HG03575 (cell line): ENCODE measurements around the gene PRLR.

ENCODE experiments used
- ATAC-seq: cut with Tn5 transposase; IDR thresholded peaks from one replicate; pipeline ENCODE4 v1.9.1; 2021; ENCODE audit not compliant: unreplicated experiment, insufficient number of reproducible peaks, low FRiP score; ENCODE audit errors: extremely low read depth

PRLR gene

DNA sequence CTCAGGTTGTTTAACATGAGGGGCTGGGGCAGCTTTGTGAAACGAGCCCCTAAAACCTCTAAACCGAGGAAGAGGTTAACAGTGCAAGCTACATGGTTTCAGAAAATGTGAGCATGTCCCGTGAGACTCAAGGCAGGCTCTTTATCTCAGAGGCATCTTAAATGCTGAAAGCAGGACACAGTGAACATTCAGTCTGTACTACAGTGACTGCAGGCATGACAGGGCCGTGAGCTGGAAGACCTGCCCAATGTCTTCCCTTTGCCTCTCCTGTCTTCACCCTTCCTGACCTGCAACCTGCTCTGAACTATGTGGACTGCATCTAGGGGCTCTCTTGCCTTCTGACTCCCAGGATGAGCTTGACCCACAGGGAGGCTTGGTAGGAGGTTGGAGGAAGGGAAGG, 58.3 kb downstream of the PRLR start:
- no peak for ATAC-seq

DNA sequence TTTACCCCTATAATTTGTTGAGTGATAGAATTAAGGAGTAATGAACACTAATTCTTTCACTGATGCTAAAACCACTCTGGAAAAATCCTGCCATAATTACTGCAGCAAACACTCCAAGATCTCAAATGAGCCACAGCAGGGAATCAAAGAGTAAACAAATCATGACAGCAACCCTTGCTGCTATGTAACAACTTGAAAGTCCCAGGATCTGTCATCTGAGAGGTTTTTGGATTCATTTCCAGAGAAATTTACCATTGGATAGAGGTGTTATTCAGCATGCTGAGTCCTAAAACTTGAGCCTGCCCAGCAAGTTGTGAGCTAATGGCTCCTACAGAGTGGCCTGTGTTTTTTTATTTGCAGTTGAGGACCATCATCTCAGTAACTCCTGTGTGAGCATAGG, 59.2 kb downstream of the PRLR start:
- ATAC-seq: no peak

DNA sequence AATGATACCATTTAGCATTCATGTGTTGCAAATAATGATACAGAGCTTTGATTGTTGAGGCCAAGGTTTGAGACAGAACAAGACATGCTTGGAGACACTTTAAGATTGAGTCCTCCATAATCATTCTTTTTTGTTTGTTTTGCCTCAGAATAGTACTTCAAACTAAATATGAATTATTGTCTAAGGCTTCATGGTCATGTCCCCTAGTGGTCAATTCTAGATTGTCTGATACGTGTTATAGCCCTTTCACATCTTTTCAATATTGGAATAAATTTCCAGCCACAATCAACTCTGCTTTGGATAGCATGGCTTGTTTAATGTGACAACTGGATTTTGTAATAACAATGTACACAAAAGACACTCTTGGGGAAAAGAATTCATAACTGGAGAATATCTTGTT, 64.2 kb downstream of the PRLR start:
- ATAC-seq: no peak

DNA sequence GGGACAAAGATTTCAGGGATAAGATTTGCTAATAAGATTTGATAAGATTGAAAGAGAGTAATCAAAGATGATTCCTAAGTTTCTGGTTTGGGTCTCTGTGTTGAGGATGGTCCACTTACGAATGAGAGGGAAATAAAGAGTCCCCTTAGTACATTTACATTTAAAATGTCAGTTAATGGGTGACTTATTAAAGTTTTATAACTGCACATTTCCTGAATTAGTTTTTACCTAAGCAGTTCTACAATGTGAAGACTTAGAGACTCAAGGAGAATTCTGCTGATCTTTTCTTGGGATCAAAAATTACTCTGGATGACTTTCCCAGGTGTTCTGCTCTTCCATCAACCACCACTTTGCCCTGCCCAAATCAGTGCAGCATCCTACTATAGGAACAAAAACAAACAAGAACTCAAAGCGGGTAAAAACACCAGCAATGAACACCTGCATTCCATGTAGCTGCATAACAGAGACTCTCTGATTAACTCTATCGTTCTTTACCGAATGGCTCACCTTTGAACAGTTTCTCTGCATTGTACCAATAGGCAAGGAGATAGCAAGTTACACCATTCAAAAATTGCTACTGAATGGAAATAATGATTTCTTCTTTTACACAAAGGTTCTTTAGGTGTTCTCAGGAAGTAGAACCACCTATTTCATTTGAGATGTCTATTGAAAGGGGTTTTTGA, 65.3 kb downstream of the PRLR start:
- ATAC-seq: no peak

DNA sequence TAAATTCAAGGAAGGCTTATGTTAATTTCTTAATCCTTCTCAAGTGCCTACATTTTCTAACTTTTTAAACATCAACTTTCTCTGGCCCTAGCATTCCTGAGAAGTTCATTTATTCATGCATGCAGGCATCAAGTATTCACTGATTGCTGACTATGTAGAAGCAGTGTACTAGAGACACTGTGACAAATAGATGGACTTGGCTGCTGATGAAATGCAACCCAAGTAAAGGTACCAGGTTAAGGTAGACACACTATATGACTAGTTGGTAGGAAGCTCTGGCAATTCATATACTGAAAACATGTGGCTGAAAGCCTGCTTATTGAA, 66.6 kb downstream of the PRLR start:
- no peak for ATAC-seq

DNA sequence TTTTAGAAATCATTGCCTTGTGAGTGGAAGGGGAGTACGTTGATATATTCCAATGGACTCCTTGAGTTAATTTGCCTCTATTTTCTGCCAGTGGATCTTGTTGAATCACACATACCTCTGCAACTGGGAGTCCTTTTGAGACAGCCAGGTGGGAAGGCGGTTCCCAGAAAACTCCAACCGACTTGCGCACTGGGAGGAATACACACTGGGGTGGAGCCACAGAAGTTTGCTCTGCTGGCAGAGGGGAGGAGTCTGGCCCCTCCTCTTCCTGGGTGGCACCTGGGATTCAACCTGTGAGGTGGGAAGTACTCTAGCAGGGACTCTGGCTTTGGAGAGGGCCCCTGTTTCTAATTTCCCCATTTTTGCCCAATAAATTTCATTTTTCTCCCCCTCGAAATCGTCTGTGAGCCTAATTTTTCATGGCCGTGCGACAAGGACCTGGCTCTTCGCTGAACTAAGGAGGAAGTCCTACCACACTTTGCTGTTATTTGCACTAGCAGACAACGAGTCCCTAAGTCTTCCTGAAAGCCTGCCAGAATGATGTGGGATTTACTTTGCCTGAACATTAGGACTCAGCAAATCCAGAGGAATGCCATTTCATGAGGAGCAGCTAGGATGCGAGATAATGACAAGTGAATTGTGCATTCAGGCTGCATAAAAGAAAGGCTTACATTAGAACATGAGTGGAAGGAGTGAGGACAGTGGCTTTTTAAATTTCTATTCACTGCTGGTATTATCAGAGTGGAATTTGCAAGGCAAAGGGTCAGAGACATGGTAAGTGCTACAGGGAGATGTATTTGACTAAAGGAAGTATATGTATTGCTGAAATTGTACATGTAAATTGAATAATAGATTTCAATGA, 67.2 kb downstream of the PRLR start:
- no peak for ATAC-seq

DNA sequence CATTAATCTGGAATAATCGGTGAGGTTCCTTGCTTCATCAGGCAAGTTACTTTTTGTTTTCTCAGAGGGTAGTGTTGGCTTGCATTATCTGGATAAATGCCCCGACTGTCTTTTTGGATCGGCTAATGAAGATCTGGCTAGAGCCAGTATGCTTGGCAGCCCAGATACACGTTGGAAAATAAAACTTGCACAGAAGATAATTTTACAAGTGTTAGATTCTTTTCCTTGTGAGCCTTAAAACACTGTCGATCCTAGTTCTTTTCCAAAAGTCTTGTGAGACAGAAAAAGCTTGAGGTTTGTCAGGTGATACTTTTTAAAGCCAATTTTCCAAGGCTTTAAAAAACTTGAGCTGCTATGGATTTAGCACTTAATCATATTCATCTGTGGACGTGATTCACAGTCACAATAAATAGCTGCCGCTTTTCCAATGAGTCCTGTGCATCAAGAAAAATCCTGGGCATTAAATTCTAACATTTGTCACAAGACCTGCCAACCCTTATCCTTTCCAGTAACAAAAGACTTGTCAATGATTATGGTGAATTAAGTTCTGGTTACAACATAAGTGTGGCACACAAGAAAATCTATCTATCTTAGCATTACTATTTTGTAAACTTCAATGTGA, 68.5 kb downstream of the PRLR start:
- no peak for ATAC-seq

DNA sequence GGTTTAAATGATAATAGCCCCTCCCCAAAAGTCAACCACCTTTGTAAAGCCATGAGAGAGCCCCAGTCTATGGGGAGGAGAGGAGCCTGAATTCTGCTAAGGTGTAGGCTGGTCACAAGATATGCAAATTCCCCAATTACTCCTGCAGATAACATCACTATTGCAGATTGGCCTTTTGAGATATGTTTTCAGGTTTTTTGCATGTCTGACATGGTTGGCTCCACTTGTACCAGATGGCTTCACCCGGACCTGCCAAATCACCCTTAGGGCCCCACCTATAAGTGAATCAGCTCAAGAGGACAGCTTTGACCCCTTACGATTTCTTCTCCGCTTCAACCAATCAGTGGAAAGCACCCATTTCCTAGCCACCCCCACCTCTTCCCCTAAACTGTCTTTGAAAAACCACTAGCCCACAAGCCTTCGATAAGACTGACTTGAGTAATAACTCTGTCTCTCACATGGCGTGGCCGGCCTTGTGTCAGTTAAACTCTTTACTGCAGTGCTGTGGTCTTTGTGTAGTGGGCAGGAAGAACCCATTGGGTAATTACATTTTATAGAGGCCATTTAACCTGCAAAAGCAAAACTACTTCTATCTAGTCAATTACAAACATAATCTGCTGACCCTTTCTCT, 69.7 kb downstream of the PRLR start:
- no peak for ATAC-seq

DNA sequence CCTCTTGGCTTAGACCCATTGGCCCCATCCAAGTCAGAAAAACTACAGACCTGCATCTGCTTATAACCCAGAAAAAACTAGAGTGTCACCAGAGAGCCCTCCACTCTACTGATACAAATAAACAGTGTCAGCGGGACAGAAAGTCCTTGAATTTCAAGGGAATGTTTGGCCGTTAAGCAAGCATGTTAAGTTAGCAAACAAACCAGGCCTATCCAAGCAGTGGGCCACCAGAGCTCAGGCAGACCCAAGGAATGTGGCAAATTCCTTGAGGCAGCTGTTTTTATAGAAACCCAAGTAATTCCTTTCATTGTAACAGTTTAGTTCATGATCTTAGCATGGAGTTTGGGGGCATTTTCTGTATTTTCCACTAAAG, 70.9 kb downstream of the PRLR start:
- ATAC-seq: no peak

DNA sequence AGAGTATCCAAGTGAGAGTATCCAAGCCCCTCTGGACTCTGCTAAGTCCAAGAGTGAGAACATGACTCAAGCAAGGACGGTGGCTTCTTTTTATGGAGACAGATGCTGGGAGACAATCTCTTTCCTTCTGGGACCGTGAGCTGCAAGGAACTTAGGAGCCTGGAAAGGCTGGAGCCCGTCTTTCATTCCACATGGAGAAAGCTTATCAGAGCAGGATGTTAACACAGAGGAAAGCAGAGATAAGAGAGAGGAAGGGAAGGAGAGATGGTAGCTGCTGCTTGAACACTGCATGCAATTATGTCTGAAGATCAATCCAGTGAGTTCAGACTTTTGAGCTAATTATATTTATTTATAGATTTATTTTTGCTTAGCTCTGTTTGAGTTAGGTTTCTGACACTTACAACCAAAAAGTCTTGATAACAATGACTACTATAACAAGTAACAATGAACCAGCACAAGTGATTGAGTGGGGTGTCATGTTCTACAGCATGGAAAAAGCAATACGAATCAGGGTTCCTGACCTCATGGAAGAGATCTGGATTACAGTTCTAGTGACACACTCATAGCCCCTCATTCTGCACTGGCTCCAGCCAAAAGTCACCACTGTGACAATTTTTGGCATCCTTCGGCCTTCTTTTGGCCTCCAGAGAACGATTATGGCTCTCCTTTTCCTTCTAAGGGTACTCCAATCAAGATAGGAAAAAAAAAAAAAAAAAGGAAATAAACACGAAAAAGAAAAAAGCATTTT, 71.5 kb downstream of the PRLR start:
- no peak for ATAC-seq

DNA sequence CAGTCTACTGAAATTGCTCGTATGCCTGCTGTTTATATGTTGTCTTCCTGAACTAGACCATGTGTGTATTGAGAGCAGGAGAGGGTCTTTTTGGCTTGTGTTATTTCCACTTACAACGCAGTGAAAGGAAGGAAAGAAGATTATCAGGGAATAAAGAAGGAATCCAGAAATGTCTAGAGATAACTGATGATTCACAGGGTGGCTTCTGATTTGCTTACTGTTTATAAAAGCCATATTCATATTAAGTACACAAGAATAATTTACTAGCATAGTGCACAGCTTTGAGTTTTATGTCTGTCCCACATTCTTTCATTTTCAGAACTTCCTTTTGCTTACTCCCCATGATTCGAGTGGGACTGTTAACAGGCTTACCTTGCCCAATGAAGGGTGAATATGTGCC, 72.1 kb downstream of the PRLR start:
- no peak for ATAC-seq

DNA sequence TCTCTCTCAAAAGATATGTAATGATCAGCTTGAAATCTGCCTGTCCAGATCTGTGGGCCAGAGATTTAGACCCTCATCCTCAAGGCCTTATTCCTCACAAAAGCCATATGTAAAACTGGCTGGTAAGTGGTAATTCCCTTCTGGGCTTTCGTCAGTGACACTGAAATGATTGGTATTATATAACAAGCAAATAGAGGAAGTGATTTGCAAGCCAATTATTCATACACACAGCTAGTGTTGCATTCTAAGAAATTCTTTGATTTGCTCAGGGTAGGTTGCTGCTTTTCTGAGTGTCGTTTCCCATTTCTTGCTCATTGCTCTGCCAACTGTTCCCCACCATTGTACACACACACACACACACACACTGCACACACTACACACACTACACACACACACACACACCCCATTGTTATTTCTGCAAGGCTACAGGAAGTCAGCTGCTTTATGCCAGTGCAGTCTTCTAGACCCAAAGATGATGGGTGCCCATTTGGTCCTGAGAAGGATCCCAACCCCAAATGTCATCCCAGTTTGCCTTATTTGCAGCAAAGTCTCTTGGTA, 76.8 kb downstream of the PRLR start:
- ATAC-seq: no peak

DNA sequence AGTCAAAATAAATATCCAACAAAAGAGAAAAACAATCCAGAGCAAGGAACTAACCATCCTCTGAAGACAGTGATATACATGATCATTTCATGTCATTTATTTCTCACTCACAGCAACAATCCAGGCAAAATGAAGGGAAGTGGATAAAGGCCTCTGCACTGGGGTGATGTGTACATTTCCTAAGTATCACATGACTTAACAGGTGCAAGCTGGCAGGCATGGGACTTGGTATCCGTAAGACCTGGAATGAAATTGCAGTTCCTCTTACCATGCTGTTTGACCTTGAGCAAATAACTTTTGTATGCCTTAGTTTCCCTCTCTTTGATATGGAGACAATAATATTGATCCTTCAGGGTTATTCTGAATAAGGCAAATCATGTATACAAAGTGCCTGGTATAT, 77.6 kb downstream of the PRLR start:
- no peak for ATAC-seq

DNA sequence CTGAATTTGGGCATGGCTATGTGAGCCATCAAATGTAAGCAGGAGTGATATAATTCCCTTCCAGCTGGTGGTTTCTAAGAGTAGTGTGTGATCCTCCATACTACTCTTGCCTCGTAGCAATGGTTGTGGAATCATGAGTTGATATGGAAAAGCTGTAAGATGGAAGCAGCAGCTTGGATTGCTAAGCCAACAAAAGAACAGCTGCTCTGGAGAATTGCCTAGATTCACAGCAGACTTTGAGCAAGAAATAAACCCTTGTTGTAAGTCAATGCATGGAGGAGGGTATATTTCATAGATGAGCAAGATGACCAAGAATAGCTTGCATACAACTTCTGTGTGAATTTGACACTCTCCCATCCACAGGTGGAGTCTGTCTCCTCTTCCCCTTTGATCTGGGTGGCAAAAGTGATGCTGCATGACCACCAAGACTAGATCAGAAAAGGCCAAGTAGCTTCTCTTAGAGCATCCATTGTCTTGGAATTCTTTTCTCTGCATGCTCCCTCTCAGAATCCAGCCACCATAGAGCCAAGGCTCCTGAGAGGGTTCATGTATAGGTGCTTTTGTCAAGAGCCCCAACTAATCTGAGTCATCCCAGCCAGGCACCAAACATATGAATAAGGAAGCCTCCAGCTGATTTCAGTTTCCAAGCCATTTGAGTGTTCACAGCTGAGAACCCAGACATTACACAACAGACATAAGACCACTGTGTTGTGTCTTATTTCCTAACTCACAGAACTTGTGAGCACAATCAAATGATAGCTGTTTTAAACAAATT, 79.0 kb downstream of the PRLR start:
- no peak for ATAC-seq

DNA sequence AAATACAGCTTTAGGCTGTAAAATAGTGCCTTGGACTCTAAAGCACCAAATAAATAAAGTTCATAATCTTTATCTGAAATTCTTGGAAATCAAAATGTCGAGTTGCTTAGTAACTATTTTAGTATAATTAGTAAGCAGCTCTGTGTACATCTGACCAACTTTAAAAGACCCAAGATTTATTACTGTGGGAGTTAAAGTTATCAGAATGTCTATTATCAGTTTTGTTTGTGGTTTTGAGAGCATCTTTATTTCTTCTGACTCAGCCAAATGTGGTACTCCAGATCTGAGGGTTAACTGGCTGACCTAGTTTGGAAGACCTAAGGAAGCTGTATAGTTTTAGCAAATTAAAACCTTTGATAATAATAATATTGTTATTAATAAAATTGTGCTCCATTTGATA, 81.2 kb downstream of the PRLR start:
- no peak for ATAC-seq

DNA sequence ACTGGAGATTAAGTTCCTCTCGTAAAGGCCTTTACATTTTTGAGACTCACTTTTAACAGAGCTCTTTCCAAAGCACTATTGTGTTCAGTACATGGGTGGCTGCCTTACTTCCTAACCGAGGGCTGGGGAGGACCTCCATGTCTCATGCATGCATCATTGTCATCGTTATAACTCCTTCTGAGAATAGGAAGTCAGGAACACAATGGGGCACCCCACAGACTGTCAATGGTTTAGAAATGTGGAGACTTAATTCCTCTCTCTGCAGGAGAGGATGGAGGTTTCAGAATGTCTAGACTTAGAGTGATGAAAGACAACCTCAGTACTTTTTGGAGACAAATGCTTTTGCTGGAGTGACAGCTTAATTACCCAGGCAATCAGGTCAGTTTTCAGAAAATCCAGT, 83.9 kb downstream of the PRLR start:
- no peak for ATAC-seq

DNA sequence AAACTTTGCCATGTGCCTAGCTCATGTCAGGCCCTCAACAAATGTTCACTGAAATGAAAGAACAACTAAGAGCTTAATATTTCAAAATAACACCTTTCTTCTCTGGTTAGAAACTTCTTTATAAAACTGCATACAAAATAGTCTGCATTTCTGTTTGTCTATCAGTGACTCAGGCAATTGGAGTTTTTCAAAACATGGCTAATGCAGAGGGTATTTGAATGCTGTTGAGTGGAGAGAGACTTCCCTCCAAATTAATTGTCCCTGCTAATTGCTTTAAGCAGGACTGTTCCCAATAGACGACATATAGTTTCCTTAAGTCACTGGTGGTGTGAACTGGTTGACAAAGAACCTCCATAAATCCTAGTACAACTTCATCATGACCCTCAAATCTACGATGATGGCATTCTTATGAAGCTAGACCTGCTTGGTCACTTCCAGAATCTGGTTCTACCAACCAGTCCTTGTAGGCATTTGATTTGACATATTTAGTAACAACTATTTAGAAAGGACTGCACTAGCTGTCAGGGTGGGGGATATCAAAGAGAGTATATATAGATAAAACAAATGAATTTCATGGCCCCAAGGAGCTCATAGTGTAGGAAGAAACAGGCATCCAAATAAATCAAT, 84.5 kb downstream of the PRLR start:
- ATAC-seq: no peak

DNA sequence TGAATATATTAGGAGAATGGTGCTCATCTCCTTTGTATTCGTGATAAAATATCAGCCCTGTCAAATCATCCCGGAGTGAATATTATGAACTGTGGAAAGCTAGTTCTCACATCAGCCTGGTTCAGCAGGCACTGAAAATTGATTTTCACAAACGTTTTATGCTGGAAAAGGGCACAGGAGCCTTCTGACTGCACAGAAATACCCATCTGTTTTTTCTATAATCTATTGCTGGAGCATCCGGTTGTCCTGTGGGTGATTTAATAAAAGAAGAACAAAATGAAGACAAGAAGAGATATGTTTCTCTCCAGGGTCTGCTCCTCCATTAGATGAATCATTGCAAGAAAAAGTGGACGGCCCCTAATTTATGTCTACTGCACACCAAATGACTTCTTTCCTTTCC, 85.3 kb downstream of the PRLR start:
- no peak for ATAC-seq
